GM21576 (cell line): ENCODE measurements around the gene DIP2B.
A peak's percentile ranks its signal among the peaks of the same experiment; 100 is the strongest.

ENCODE experiments used
- ATAC-seq: cut with Tn5 transposase; IDR thresholded peaks from one replicate; pipeline ENCODE4 v1.9.1; 2021; ENCODE audit warnings: mild to moderate bottlenecking, moderate library complexity; ENCODE audit not compliant: unreplicated experiment

DIP2B gene

DNA sequence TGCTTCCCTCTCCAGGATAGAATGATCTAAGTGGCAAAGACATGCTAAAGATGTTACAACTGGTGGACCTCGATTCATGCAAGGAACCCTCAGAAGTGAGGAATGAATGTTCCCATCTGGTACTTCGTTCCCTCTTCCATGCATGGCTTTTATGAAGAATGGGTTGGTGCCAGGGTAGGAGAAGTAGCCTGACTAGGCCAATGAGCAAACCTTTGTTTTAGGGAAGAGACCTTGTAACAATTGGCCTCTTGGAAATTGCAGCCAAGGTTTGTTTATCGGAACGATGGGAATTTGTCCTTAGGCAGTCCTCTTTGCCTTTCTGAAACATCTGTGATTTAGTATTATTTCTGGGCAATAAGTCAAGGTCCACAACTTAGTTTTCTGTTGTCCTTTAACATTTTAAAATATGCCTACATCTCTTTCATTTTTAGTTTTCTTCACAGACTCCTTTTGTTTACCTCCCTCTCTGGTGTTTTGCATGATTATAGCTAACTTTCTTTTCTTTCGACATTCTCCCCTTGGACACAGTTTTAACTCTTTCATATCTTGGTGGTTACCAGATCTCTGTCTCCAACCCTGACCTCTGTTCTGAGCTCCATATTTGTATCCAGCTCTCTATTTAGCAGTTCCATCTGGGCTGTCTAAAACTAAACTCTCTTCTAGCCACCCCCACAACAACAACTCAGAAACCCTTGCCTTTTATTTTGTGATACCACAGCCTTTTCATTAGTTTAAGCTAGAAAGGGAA lies 70.0 kb downstream of the DIP2B start:
- ATAC-seq, result no peak

- ATAC-seq, result no peak
These were observed 75.0 kb downstream of the DIP2B start for GRCh38 chr12:50579757-50580267.

DNA sequence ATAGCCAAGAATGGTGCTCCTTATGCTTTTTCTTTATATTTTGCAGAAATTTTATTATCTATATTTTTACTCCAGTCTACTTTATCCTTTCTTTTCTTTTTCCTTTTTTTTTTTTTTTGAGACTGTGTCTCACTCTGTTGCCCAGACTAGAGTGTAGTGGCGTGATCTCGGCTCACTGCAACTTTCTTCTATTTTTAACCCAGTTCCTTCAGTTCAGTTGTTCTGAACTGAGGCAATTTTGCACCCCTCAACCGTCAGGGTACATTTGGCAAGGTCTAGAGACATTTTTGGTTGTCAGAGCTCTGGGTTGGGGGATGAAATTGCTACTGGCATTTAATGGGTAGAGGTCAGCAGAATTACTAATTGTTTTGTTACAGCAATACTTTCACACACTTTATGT lies 75.7 kb downstream of the DIP2B start:
- no peak for ATAC-seq

DNA sequence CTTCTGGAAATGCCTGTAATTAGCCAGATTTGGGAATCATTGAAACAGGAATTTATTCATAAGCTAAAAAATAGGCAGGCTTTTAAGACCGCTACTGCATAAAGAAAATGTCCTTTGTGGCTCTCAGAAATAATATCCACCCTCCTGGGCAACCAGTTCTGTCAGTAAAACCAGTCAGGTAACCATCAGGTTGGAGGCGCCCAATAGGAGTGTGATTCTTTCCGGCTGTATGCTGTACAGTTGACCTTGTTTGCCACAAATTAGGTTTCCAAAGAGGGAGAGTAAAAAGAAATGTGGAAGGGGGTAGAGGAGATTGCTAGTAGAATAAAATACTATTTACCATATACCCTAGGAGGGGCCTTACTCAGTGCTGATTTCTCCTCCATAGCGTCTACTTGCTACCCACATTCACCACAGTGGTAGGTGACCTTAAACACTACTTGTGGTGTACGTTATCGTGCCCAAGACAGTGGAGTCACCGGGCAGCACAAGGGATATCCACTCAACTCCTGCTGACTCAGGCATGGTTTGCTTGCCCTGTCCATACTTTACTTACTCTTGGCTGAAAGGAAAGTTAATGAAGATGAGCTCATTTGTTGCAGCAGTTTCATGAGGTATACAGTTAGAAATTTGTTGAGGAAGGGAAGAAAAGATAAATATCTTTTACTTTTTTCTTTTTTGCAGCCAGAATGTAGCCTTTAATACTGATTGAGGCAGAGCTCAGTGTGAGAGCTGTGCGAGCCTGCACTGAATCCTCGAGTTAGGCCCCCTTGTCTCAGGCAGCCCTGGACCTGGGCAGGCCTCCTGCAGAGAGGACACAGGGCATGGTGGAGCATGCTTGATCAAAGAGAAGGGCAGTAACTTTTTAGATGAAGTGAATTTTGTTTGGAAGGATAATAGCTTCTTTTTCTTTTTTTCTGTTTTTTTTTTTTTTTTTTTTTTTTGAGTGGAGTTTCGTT lies 76.7 kb downstream of the DIP2B start:
- ATAC-seq, result no peak

DNA sequence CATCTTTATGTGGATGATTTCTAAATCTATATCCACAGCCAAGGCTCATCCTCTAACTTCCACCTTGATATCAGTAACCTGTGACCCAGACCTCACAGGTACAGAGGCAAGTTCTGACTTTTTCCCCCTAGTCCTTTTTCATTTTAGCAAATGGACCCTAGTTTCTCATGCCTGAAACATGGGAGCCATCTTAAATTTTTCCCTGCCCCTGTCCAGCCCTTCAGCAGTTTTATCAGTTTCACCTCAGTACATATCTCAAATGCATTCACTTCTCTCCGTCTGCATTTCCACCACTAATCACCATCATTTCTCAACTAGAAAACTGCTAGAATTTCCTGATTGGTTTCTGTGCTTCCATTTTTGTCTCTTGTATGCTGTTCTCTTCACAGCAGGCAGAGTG lies 79.3 kb downstream of the DIP2B start:
- ATAC-seq, result no peak

GRCh38 chr12:50589650-50590435 lies 85.1 kb downstream of the DIP2B start:
- no peak for ATAC-seq

DNA sequence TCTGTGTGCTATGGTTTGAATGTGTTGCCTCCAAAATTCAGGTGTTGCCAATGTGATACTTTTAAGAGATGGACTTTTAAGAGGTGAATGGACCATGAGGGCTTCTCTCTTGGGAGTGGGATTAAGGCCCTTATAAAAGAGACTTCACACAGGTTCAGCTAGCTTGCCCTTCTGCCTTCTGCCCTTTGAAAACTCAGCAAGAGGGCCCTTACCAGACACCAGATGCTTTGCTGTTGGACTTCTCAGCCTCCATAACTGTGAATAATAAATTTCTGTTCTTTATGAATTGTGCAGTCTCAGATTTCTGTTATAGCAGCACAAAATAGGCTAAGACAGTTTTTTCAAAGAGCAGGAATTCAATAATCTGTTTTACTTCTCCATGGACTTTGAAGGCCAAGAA lies 86.1 kb downstream of the DIP2B start:
- ATAC-seq, result no peak

DNA sequence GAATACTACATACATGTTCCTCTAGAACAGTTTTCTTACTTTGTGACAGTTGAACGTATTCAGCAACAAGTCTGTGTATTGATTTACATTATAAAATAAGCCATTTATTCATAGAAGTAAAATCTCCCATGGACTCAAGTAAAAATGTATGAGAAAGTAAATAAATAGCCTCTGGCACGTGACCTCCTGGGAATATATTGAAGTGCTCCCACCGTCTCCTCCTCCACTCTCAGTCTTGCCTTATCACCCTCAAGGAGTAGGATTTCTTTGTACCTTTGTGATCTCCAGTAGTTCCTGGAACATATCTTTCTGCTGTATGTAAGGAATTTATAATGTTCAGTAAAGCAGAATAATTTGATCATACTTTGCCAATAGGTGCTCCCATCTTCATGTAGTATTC lies 90.9 kb downstream of the DIP2B start:
- ATAC-seq, result no peak

- ATAC-seq, result peak; percentile 78
These were observed 92.7 kb downstream of the DIP2B start for GRCh38 chr12:50597200-50598195.

GRCh38 chr12:50598321-50598862 lies 93.6 kb downstream of the DIP2B start:
- no peak for ATAC-seq

GRCh38 chr12:50599366-50600095 lies 94.7 kb downstream of the DIP2B start:
- no peak for ATAC-seq

DNA sequence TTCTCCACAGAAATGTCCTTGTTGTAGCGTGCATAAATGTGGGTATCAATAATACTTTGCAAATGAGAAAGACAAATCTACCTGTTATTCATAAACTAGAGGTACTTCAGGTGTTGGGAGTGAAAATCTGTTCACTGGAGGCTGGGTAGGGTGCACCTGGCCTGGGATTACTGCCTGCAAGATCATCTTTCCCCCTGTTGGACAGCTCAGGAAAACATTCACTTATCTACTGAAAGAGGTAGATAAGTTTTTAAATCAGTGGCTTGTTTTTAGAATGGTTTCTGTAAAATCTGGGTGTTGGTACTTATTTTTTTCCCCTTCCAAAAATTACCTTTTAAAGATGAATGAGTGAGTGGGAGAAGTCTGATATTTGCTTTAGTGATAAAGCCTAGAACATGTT lies 95.6 kb downstream of the DIP2B start:
- ATAC-seq, result no peak

- ATAC-seq, result no peak
These were observed 99.2 kb downstream of the DIP2B start for GRCh38 chr12:50603817-50604639.

GRCh38 chr12:50604640-50604920 lies 99.8 kb downstream of the DIP2B start:
- no peak for ATAC-seq

DNA sequence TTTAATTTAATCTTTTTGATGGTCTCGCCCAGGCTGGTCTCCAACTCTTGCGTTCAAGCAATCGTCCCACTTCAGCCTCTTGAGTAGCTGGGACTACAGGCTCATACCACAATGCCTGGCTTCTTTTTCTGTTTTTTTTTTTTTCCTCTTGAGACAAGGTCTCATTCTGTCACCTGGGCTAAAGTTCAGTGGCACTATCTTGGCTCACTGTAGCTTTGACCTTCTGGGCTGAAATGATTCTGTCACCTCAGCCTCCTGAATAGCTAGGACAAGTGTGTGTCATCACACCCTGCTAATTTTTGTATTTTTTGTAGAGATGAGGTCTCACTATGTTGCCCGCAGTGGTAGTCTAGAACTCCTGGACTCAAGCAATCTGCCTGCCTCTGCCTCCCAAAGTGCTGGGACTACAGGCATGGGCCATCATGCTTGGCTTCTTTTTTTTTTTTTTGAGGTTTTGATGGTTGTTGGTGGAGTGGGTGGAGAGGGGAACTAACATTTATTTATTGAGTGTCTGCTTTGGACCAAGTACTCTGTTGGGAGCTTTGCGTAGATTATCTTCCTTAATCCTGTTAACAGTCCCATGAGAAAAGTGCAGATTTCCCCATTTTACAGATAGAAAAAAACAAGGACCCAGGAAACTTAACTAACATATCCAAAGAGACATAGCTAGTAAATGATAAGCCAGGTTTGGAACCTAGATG lies 102.0 kb downstream of the DIP2B start:
- no peak for ATAC-seq

- no peak for ATAC-seq
These were observed 104.6 kb downstream of the DIP2B start for GRCh38 chr12:50609292-50609874.

GRCh38 chr12:50610171-50610570 lies 105.4 kb downstream of the DIP2B start:
- ATAC-seq, result no peak
